ENCODE measurements around the gene D2HGDH. TPM values are rescaled to one million over a fixed set of nuclear protein-coding genes. Genes with fewer than 3 reads are reported as not detected.
A peak's percentile ranks its signal among the peaks of the same experiment; 100 is the strongest.

The D2HGDH gene
- total RNA-seq, 1 donor from 2014 or later: 55.4 TPM

DNA sequence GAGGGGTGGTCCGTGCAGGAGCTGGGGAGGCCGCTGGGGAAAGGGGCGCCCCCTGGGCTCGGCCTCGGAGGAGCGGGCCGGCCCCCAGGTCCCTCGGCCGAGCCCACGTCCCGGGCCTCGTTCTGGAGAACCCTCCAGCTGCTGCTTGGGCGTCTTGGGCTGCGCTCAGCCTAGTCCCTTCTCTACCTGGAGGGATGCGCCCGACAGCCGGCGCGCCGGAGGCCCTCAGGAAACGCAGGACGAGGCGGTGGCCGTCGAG lies 293 bp upstream of the D2HGDH start:
- no peak overlapping the region for H3K27ac Mint-ChIP-seq

DNA sequence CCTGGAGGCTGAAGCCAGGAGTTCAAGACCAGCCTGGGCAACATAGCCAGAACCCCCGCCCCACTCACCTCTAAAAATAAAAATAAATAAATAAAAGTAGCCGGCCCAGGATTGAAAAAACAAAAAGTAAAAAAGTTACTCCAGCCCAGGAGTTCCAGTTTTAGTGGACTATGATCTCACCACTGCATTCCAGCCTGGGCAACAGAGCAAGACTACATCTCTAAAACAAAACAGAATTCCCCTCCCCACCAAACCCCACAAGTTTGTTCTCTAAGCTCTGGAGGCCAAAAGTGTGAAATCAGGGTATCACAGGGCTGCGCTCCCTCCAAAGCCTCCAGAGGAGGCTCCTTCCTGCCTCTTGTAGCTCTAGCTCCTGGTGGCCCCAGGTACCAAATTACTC lies 1.7 kb downstream of the D2HGDH start:
- H3K27ac Mint-ChIP-seq: no peak overlapping the region

More for the DNA sequence above, 293 bp upstream of the D2HGDH start:
- ChIA-PET POLR2A (interaction anchor here (0.7 to 5.8 kb wide), 15 partner anchors 9 to 419 kb away, joined by 3 to 81 read pairs (median 4); partner anchors contain the start of genes DTYMK, HDLBP, ING5 and PDCD1), CTCF (interaction anchor here (1.3 to 2.1 kb wide), 4 partner anchors 32 to 145 kb away, joined by 3 to 13 read pairs (median 3); partner anchors contain the start of gene ING5)
- H3K4me3 Mint-ChIP-seq: peak overlapping the region; percentile 66
- intact Hi-C loops (cut with micrococcal nuclease): loop anchor here (1.0 to 10.0 kb wide), 9 partner anchors 33 to 1169 kb away; partner anchors contain the start of genes ATG4B, DTYMK, DUSP28 and HDLBP
- H3K4me1 Mint-ChIP-seq: peaks cover 54% of the 10 kb centered on the region
- TF ChIP-seq, protein P1, sequence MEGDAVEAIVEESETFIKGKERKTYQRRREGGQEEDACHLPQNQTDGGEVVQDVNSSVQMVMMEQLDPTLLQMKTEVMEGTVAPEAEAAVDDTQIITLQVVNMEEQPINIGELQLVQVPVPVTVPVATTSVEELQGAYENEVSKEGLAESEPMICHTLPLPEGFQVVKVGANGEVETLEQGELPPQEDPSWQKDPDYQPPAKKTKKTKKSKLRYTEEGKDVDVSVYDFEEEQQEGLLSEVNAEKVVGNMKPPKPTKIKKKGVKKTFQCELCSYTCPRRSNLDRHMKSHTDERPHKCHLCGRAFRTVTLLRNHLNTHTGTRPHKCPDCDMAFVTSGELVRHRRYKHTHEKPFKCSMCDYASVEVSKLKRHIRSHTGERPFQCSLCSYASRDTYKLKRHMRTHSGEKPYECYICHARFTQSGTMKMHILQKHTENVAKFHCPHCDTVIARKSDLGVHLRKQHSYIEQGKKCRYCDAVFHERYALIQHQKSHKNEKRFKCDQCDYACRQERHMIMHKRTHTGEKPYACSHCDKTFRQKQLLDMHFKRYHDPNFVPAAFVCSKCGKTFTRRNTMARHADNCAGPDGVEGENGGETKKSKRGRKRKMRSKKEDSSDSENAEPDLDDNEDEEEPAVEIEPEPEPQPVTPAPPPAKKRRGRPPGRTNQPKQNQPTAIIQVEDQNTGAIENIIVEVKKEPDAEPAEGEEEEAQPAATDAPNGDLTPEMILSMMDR (IDR thresholded peaks at IDR 0.05): no peak
- DNase-seq: no peak
- H3K27me3 Mint-ChIP-seq: no peaks in the 10 kb centered on the region
- no peaks in the 10 kb centered on the region for H3K9me3 Mint-ChIP-seq
- peak; percentile 14 for ATAC-seq (ENCODE audit: low read depth)
- peaks cover 1% of the 10 kb centered on the region for H3K36me3 Mint-ChIP-seq (ENCODE audit: low read depth)

DNA sequence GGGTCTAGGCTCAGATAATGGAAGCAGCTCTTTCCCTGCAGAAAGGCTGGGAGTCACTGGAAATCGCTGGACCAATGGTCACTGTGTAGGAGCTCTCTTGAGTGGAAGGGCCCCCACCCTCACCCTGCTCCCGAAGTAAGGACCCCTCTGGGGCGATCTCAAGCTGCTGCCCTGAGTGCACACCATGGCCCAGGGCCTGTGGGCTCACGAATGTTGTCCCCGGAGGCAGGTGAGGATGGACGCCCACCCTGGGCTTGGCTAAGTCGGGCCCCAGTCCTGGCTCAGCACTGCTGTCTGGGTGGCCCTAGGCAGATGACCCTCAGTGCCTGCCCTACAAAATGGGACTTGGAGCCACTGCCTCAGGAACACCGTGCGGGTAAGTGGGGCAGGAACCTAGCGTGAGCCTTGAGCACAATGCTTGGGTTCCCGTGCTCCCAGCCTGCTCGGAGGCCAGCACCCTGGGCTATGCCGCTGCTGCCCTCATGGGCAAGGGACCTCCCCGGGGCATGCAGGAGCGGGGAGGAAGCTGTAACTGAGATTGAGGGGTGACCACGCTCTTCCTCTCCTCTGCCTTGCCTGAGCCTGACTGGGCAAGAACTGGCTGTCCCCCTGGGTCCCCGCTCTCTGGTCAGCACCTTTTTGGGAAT lies 3.7 kb downstream of the D2HGDH start:
- intact Hi-C loops (cut with micrococcal nuclease): loop anchor here (5.0 to 10.0 kb wide), 2 partner anchors 34 to 1173 kb away; partner anchors contain the start of genes DUSP28 and RNPEPL1
- Mint-ChIP-seq H3K9me3 (no peaks in the 10 kb centered on the region), H3K27me3 (no peaks in the 10 kb centered on the region), H3K4me1 (peaks cover 29% of the 10 kb centered on the region), H3K36me3 (ENCODE audit: low read depth) (peaks cover 1% of the 10 kb centered on the region), H3K4me3 (no peak overlapping the region), H3K27ac (no peak overlapping the region)
- no peak for DNase-seq
- POLR2A ChIA-PET: no interaction called here
- ATAC-seq (ENCODE audit: low read depth): no peak
- TF ChIP-seq, protein P1 (IDR thresholded peaks at IDR 0.05): no peak
- CTCF ChIA-PET: no interaction called here

More for the DNA sequence above, 1.7 kb downstream of the D2HGDH start:
- intact Hi-C loops (cut with micrococcal nuclease): loop anchor here (5.0 to 10.0 kb wide), 2 partner anchors 36 to 1171 kb away; partner anchors contain the start of genes DUSP28 and RNPEPL1
- H3K9me3 Mint-ChIP-seq: no peaks in the 10 kb centered on the region
- H3K36me3 Mint-ChIP-seq (ENCODE audit: low read depth): peaks cover 1% of the 10 kb centered on the region
- ChIA-PET POLR2A (interaction anchor here (0.6 to 2.6 kb wide), 2 partner anchors 35 to 52 kb away, joined by 4 to 25 read pairs; no protein-coding TSS in a partner anchor), CTCF (no interaction called here)
- TF ChIP-seq, protein P1 (IDR thresholded peaks at IDR 0.05): no peak
- DNase-seq: no peak
- no peak for ATAC-seq (ENCODE audit: low read depth)
- peaks cover 47% of the 10 kb centered on the region for H3K4me1 Mint-ChIP-seq
- H3K4me3 Mint-ChIP-seq: peak overlapping the region; percentile 82
- H3K27me3 Mint-ChIP-seq: no peaks in the 10 kb centered on the region

DNA sequence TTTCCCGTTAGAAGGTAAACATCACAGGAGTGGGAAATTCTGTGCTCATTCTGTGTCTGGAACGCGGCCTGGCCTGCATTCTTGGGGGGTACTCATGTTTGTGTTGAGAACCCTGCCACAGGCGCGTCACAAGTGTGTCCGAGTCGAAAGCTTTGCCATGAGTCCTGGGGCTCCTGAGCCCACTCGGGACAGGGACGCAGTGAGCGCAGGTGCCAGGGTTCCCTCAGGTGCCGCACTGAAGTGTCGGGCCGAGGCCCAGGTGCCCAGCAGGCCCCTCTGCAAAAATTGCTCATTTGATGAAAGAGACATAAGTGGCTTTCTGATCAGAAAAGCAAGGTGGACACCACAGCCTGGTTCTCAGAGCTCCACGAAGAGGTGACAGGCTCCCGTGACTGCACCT lies 4.7 kb downstream of the D2HGDH start:
- Mint-ChIP-seq H3K4me3 (no peak overlapping the region), H3K36me3 (ENCODE audit: low read depth) (peaks cover 1% of the 10 kb centered on the region)

DNA sequence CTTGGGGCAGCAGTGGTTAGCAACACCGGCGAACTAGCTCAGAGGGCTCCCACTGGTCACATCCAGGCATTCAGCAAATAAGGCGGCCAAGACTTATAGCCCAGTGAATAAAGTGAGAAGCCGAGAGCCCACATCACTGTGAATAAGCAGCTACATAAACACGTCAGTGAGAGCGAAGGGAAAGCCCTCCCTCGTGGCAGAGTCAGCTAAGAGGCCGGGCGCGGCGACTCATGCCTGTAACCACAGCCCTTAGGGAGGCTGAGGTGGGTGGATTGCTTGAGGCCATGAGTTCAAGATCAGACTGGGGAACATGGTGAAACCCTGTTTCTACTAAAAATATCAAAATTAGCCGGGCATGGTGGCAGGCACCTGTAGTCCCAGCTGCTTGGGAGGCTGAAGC lies 5.2 kb downstream of the D2HGDH start:
- peaks cover 21% of the 10 kb centered on the region for H3K4me1 Mint-ChIP-seq
- H3K4me3 Mint-ChIP-seq: no peak overlapping the region
- CTCF ChIA-PET: no interaction called here

More for the DNA sequence above, 4.7 kb downstream of the D2HGDH start:
- ChIA-PET CTCF (no interaction called here), POLR2A (interaction anchor here (1.0 to 1.4 kb wide), 2 partner anchors 9 to 105 kb away, joined by 5 read pairs; no protein-coding TSS in a partner anchor)
- Mint-ChIP-seq H3K27me3 (no peaks in the 10 kb centered on the region), H3K4me1 (peaks cover 21% of the 10 kb centered on the region), H3K9me3 (no peaks in the 10 kb centered on the region), H3K27ac (no peak overlapping the region)
- TF ChIP-seq, protein P1 (IDR thresholded peaks at IDR 0.05): no peak
- DNase-seq: no peak
- intact Hi-C loops (cut with micrococcal nuclease): loop anchor here (5.0 to 10.0 kb wide), 2 partner anchors 33 to 1174 kb away; partner anchors contain the start of genes DUSP28 and RNPEPL1
- ATAC-seq (ENCODE audit: low read depth): no peak

More for the DNA sequence above, 5.2 kb downstream of the D2HGDH start:
- peaks cover 3% of the 10 kb centered on the region for H3K36me3 Mint-ChIP-seq (ENCODE audit: low read depth)
- ATAC-seq (ENCODE audit: low read depth) (peak; percentile 47), DNase-seq (no peak)
- no peaks in the 10 kb centered on the region for H3K27me3 Mint-ChIP-seq
- intact Hi-C loops (cut with micrococcal nuclease): loop anchor here (5.0 to 10.0 kb wide), 2 partner anchors 33 to 1175 kb away; partner anchors contain the start of genes DUSP28 and RNPEPL1
- H3K9me3 Mint-ChIP-seq: no peaks in the 10 kb centered on the region
- TF ChIP-seq, protein P1 (IDR thresholded peaks at IDR 0.05): no peak
- POLR2A ChIA-PET: interaction anchor here (0.8 to 1.4 kb wide), 3 partner anchors 9 to 105 kb away, joined by 3 to 5 read pairs (median 5); no protein-coding TSS in a partner anchor
- no peak overlapping the region for H3K27ac Mint-ChIP-seq

Data from activated B cell treated with CpG ODN at 0.5 μM for 24 hours (primary cell).